ENCODE measurements around the gene MTM1.
A peak's percentile ranks its signal among the peaks of the same experiment; 100 is the strongest.

Gene MTM1

GRCh38 chrX:150683536-150684146 is 115.2 kb downstream of the MTM1 start:
- H4K20me1 ChIP-seq (ENCODE audit: low read depth, low read length), result no peaks in the 10 kb centered on the region
- no peaks in the 10 kb centered on the region for H3K36me3 ChIP-seq (ENCODE audit: low read length)
- H3K9me3 ChIP-seq (ENCODE audit: insufficient read depth, low read length), result no peaks in the 10 kb centered on the region
- H3K9me2 ChIP-seq (replicated peaks; ENCODE audit: insufficient read depth, low read length), result no peaks in the 10 kb centered on the region
- H3K4me2 ChIP-seq (ENCODE audit: low read depth, low read length, poor library complexity, severe bottlenecking), result no peak overlapping the region
- no peaks in the 10 kb centered on the region for H3K27me3 ChIP-seq (ENCODE audit: low read length)
- H2AFZ ChIP-seq (ENCODE audit: low read depth, low read length, severe bottlenecking), result no peak overlapping the region
- TF ChIP-seq CTCF (IDR thresholded peaks at IDR 0.05; ENCODE audit: insufficient read depth, low read length, poor library complexity, severe bottlenecking), result peak; percentile 17
- TF ChIP-seq EZH2phosphoT487 (conservative IDR thresholded peaks at IDR 0.05; ENCODE audit: low read length), result no peak
- H3K4me3 ChIP-seq (ENCODE audit: insufficient read depth, low read length, poor library complexity, severe bottlenecking), result no peak overlapping the region
- H3K9ac ChIP-seq (ENCODE audit: low read length), result no peak overlapping the region
- H3K79me2 ChIP-seq (ENCODE audit: insufficient read depth, low read length), result no peaks in the 10 kb centered on the region
- H3K27ac ChIP-seq (ENCODE audit: low read depth, low read length), result no peak overlapping the region
- no peaks in the 10 kb centered on the region for H3F3A ChIP-seq (ENCODE audit: insufficient read depth)

GRCh38 chrX:150688911-150689451 is 120.6 kb downstream of the MTM1 start:
- H3K9me3 ChIP-seq (ENCODE audit: insufficient read depth, low read length), result no peaks in the 10 kb centered on the region
- no peak overlapping the region for H3K4me3 ChIP-seq (ENCODE audit: insufficient read depth, low read length, poor library complexity, severe bottlenecking)
- no peak overlapping the region for H3K4me2 ChIP-seq (ENCODE audit: low read depth, low read length, poor library complexity, severe bottlenecking)
- no peaks in the 10 kb centered on the region for H3K79me2 ChIP-seq (ENCODE audit: insufficient read depth, low read length)
- H3K9me2 ChIP-seq (replicated peaks; ENCODE audit: insufficient read depth, low read length), result no peaks in the 10 kb centered on the region
- no peaks in the 10 kb centered on the region for H3K36me3 ChIP-seq (ENCODE audit: low read length)
- H4K20me1 ChIP-seq (ENCODE audit: low read depth, low read length), result no peaks in the 10 kb centered on the region
- no peak overlapping the region for H3K9ac ChIP-seq (ENCODE audit: low read length)
- H3K27ac ChIP-seq (ENCODE audit: low read depth, low read length), result no peak overlapping the region
- peaks cover 2% of the 10 kb centered on the region for H3F3A ChIP-seq (ENCODE audit: insufficient read depth)
- no peak overlapping the region for H2AFZ ChIP-seq (ENCODE audit: low read depth, low read length, severe bottlenecking)
- no peak for TF ChIP-seq EZH2phosphoT487 (conservative IDR thresholded peaks at IDR 0.05; ENCODE audit: low read length)
- TF ChIP-seq CTCF (IDR thresholded peaks at IDR 0.05; ENCODE audit: insufficient read depth, low read length, poor library complexity, severe bottlenecking), result no peak
- H3K27me3 ChIP-seq (ENCODE audit: low read length), result no peaks in the 10 kb centered on the region

- Histone ChIP-seq H3K9ac (ENCODE audit: low read length) (no peak overlapping the region), H3K4me3 (ENCODE audit: insufficient read depth, low read length, poor library complexity, severe bottlenecking) (no peak overlapping the region), H4K20me1 (ENCODE audit: low read depth, low read length) (no peaks in the 10 kb centered on the region), H2AFZ (ENCODE audit: low read depth, low read length, severe bottlenecking) (no peak overlapping the region), H3K36me3 (ENCODE audit: low read length) (no peaks in the 10 kb centered on the region), H3K9me3 (ENCODE audit: insufficient read depth, low read length) (no peaks in the 10 kb centered on the region), H3K9me2 (replicated peaks; ENCODE audit: insufficient read depth, low read length) (no peaks in the 10 kb centered on the region), H3K27ac (ENCODE audit: low read depth, low read length) (no peak overlapping the region), H3K4me2 (ENCODE audit: low read depth, low read length, poor library complexity, severe bottlenecking) (no peak overlapping the region), H3K79me2 (ENCODE audit: insufficient read depth, low read length) (peaks cover 9% of the 10 kb centered on the region), H3K27me3 (ENCODE audit: low read length) (no peaks in the 10 kb centered on the region), H3F3A (ENCODE audit: insufficient read depth) (peaks cover 13% of the 10 kb centered on the region)
- TF ChIP-seq EZH2phosphoT487 (conservative IDR thresholded peaks at IDR 0.05; ENCODE audit: low read length), result no peak
- TF ChIP-seq CTCF (IDR thresholded peaks at IDR 0.05; ENCODE audit: insufficient read depth, low read length, poor library complexity, severe bottlenecking), result no peak
Observed at GRCh38 chrX:150690126-150690525, 121.7 kb downstream of the MTM1 start.

Measured in SU-DHL-6 (cell line).